K562 (cell line): ENCODE results near the gene PRKAR1B. TPM values are rescaled to one million over a fixed set of nuclear protein-coding genes. Genes with fewer than 3 reads are reported as not detected.
A peak's percentile ranks its signal among the peaks of the same experiment; 100 is the strongest.

Source experiments
- AFF4 ChIP-seq: sonication (generic); formaldehyde crosslinking; IDR thresholded peaks from 2 replicates; pipeline ENCODE4 v1.8.0; 2023; ENCODE audit warnings: mild to moderate bottlenecking, missing genetic modification reagents
- CBFB ChIP-seq: sonication (generic); formaldehyde crosslinking; IDR thresholded peaks from 2 replicates; pipeline ENCODE4 v1.4.0; 2020; ENCODE audit warnings: mild to moderate bottlenecking, missing genetic modification reagents
- EHMT2 ChIP-seq: fragments of 450-650 bp; IDR thresholded peaks from 2 replicates; pipeline ENCODE4 v1.6.1; 2018; ENCODE audit warnings: antibody characterized with exemption
- FOXK1 ChIP-seq: sonication (generic); formaldehyde crosslinking; IDR thresholded peaks from 2 replicates; pipeline ENCODE4 v1.8.0; 2022; ENCODE audit warnings: missing genetic modification reagents, mild to moderate bottlenecking, borderline replicate concordance
- FOXK2 ChIP-seq, 2 experiments: fragments of 450-650 bp; IDR thresholded peaks in 1 of 2; conservative IDR thresholded peaks in 1 of 2; 2 replicates each; pipeline ENCODE4 v1.6.1; 2016; ENCODE audit warnings: low read depth in 2 of 2, mild to moderate bottlenecking in 1 of 2
- HDAC1 ChIP-seq, 2 experiments: fragments of 450-650 bp; IDR thresholded peaks; 2 replicates each; pipeline ENCODE4 v1.6.1; 2016 to 2017; ENCODE audit warnings: inconsistent platforms in 1 of 2, mild to moderate bottlenecking in 1 of 2, moderate library complexity in 1 of 2
- KAT8 ChIP-seq: fragments of 450-650 bp; IDR thresholded peaks from 2 replicates; pipeline ENCODE4 v1.6.1; 2016; ENCODE audit warnings: low read depth, mild to moderate bottlenecking
- PHF20 ChIP-seq: fragments of 450-650 bp; IDR thresholded peaks from 2 replicates; pipeline ENCODE4 v1.6.1; 2018; ENCODE audit not compliant: partially characterized antibody
- PRPF4 ChIP-seq: fragments of 200-400 bp; formaldehyde crosslinking; IDR thresholded peaks from one replicate; pipeline ENCODE4 v1.6.1; 2017; ENCODE audit warnings: low read length, low read depth, mild to moderate bottlenecking; ENCODE audit not compliant: insufficient read depth, poor library complexity, severe bottlenecking
- SRSF7 ChIP-seq: fragments of 200-400 bp; formaldehyde crosslinking; optimal IDR thresholded peaks from 2 replicates; pipeline ENCODE3; 2017; ENCODE audit warnings: mild to moderate bottlenecking, low read depth, low read length
- THRAP3 ChIP-seq: fragments of 450-650 bp; IDR thresholded peaks from 2 replicates; pipeline ENCODE4 v1.6.1; 2016; ENCODE audit warnings: mild to moderate bottlenecking, inconsistent platforms, borderline replicate concordance
- ZNF583 ChIP-seq: fragments of 250-450 bp; sonication (Bioruptor Pico); IDR thresholded peaks from 2 replicates; pipeline ENCODE4 v1.4.0; 2020
- ZNF76 ChIP-seq: fragments of 250-450 bp; sonication (Bioruptor Pico); IDR thresholded peaks from 2 replicates; pipeline ENCODE4 v1.4.0; 2020; ENCODE audit warnings: mild to moderate bottlenecking, moderate library complexity, borderline replicate concordance
- ZNF77 ChIP-seq: fragments of 250-450 bp; sonication (Bioruptor Pico); IDR thresholded peaks from 2 replicates; pipeline ENCODE4 v1.5.0; 2020
- ZSCAN29 ChIP-seq: fragments of 450-650 bp; IDR thresholded peaks from 2 replicates; pipeline ENCODE4 v1.6.1; 2017
- polyA plus RNA-seq, 8 experiments: library from polyadenylated mRNA; depleted of rRNA in 4 of 8; stranded (reverse) in 5 of 8; unstranded in 3 of 8; fragments of >200 nt; fragmentation: Nextera tagmentation in 2 of 8; fragmentation: Illumina TruSeq in 1 of 8; extraction: Ambion mirVana in 2 of 8; extraction: Trizol in 1 of 8; gene quantifications; 2 replicates each; pipeline versions ENCODE4 v1.2.1 to v1.2.3, GENCODE V29; 2011 to 2014; ENCODE audit warnings: inconsistent platforms in 1 of 8, missing spikeins in 1 of 8
- total RNA-seq, 7 experiments: library from RNA; depleted of rRNA in 6 of 7; stranded (reverse); fragments of >200 nt in 6 of 7; fragmentation: Illumina TruSeq in 2 of 7; extraction: Trizol in 2 of 7; gene quantifications; 2 replicates each; pipeline versions ENCODE4 v1.2.1 to v1.2.3, GENCODE V29; 2011 to 2021; ENCODE audit warnings: low replicate concordance in 1 of 7
- TF ChIP-seq, protein P1 (sequence below): IDR thresholded peaks from 3 replicates; pipeline ENCODE4 v1.6.1; 2011; ENCODE audit warnings: borderline replicate concordance, mild to moderate bottlenecking, moderate library complexity; ENCODE audit not compliant: insufficient read length; ENCODE audit errors: extremely low read depth
- TF ChIP-seq, protein P2 (sequence below): fragments of 250-450 bp; sonication (Bioruptor Pico); IDR thresholded peaks from 2 replicates; pipeline ENCODE4 v1.4.0; 2020; ENCODE audit warnings: mild to moderate bottlenecking
- TF ChIP-seq, protein P3 (sequence below), 2 experiments: fragments of 250-450 bp in 1 of 2; fragments of 450-650 bp in 1 of 2; sonication (Bioruptor Pico) in 1 of 2; IDR thresholded peaks; 2 replicates each; pipeline versions ENCODE4 v1.6.1 to v1.8.0; 2016 to 2021; ENCODE audit warnings: mild to moderate bottlenecking in 2 of 2, moderate library complexity in 2 of 2, missing compliant biosample characterization in 1 of 2, missing genetic modification characterization in 1 of 2

Gene PRKAR1B
- total and polyA plus RNA-seq, 9 of the 15 experiments (the other 6 are each of a cell fraction or from before 2014, with no cell fraction given), result 0.99 to 30.5 (median 12.7) TPM

DNA sequence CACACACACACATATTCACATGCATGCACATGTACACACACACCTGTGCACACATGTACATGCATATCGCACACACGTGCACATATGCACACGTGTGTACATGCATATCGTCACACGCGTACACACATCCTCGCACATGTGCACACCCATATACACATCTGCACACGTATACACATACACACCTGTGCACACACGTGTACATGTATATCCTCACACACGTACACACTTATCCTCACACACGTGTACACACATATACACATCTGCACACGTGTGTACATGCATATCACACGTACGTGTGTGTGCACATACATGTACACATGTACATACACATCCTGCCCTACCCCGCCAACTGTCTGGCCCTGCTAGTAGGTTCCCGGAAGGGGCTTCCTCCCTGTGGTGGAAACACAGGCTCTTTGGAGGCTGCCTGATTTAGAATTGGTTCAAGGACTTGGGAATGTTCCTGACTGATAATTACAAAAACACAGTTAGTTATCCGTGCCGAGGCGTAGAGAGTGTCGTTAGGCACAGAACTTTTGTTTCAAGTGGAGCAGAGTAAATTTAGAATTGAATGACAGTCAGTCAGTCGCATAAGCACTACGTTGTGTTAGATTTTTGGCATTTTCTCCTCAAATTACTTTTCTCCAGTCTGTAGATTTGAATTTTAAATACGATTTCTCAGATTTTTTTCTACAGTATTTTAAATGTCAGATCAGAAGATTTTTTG, 18.5 kb upstream of the PRKAR1B start (continued):
- no peak for TF ChIP-seq ZNF583
- no peak for TF ChIP-seq FOXK1 (CRISPR knock-in tag)
- no peak for TF ChIP-seq ZSCAN29
- no peak for TF ChIP-seq SRSF7
- TF ChIP-seq KAT8, result no peak
- TF ChIP-seq CBFB (CRISPR knock-in tag), result peak; percentile 36; the same call in 1 of the 2 replicates
- no peak for TF ChIP-seq AFF4 (CRISPR knock-in tag)
- TF ChIP-seq EHMT2, result no peak
- TF ChIP-seq, protein P1, sequence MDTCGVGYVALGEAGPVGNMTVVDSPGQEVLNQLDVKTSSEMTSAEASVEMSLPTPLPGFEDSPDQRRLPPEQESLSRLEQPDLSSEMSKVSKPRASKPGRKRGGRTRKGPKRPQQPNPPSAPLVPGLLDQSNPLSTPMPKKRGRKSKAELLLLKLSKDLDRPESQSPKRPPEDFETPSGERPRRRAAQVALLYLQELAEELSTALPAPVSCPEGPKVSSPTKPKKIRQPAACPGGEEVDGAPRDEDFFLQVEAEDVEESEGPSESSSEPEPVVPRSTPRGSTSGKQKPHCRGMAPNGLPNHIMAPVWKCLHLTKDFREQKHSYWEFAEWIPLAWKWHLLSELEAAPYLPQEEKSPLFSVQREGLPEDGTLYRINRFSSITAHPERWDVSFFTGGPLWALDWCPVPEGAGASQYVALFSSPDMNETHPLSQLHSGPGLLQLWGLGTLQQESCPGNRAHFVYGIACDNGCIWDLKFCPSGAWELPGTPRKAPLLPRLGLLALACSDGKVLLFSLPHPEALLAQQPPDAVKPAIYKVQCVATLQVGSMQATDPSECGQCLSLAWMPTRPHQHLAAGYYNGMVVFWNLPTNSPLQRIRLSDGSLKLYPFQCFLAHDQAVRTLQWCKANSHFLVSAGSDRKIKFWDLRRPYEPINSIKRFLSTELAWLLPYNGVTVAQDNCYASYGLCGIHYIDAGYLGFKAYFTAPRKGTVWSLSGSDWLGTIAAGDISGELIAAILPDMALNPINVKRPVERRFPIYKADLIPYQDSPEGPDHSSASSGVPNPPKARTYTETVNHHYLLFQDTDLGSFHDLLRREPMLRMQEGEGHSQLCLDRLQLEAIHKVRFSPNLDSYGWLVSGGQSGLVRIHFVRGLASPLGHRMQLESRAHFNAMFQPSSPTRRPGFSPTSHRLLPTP, result no peak
- TF ChIP-seq PRPF4, result no peak
- TF ChIP-seq FOXK2 (conservative IDR thresholded peaks at IDR 0.05 in 1 of 2, IDR thresholded peaks at IDR 0.05 in 1 of 2; ENCODE audit: low read depth in 2 of 2), result no peak
- no peak for TF ChIP-seq ZNF76 (CRISPR knock-in tag)
- TF ChIP-seq, protein P2, sequence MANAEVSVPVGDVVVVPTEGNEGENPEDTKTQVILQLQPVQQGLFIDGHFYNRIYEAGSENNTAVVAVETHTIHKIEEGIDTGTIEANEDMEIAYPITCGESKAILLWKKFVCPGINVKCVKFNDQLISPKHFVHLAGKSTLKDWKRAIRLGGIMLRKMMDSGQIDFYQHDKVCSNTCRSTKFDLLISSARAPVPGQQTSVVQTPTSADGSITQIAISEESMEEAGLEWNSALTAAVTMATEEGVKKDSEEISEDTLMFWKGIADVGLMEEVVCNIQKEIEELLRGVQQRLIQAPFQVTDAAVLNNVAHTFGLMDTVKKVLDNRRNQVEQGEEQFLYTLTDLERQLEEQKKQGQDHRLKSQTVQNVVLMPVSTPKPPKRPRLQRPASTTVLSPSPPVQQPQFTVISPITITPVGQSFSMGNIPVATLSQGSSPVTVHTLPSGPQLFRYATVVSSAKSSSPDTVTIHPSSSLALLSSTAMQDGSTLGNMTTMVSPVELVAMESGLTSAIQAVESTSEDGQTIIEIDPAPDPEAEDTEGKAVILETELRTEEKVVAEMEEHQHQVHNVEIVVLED (CRISPR knock-in tag), result no peak
- no peak for TF ChIP-seq HDAC1 (IDR thresholded peaks at IDR 0.05)
- TF ChIP-seq, protein P3, sequence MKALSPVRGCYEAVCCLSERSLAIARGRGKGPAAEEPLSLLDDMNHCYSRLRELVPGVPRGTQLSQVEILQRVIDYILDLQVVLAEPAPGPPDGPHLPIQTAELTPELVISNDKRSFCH (CRISPR knock-in tag; IDR thresholded peaks at IDR 0.05), result no peak
- TF ChIP-seq, protein P3 (tag; IDR thresholded peaks at IDR 0.05), result no peak
- TF ChIP-seq PHF20, result peak; percentile 82
- TF ChIP-seq ZNF77, result no peak
- no peak for TF ChIP-seq THRAP3
